ENCODE data around the gene MSLN. TPM values are rescaled to one million over a fixed set of nuclear protein-coding genes. Genes with fewer than 3 reads are reported as not detected.

Gene MSLN
- total and polyA plus RNA-seq, 2 experiments from 2014 or later = not detected

DNA sequence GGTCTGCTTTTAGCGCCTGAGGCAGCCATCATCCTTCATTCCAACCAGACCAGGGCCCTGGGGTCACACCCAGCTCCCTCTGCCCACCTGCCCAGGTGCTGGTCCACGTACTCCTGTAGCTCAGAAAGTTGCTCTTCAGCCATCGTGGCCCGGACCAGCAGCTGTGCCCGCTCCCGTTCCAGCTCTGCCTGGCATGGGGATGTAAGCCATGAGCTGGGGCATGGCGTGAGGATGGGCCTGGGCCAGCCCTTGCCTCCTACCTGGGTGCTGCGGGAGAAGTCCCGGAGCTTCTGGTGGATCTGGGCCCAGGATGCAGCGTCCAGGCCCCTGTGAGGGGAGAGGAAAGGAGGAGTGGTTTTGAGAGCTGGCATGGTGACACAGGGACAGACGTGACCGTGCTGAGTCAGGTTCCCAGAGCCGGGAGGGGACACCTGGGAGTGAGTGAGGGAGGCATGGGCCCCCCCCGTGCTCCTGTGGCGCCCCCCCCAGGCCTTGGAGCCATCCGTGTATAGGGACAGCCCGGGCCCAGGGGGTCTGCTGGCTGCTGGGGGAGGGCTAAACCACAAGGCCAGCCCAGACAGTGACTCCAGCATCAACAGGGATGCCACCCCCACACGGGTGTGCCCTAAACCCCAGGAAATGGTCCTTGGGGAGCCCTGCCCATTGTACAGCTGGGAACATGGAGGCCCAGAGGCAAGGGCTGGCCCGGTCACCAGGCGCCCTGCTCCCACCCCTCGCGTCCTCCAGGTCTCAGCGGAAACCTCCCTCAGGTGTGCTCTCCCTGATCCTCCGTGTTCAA is 37.5 kb upstream of the MSLN start:
- Histone ChIP-seq H3K9me3 (ENCODE audit: low read depth) (no peaks in the 10 kb centered on the region), H3K79me2 (ENCODE audit: insufficient read depth) (no peaks in the 10 kb centered on the region; the same call in 1 of the 2 replicates), H3K9me2 (ENCODE audit: insufficient read depth) (no peaks in the 10 kb centered on the region), H3K9ac (no peak overlapping the region), H3F3A (ENCODE audit: insufficient read depth) (no peaks in the 10 kb centered on the region), H3K4me1 (ENCODE audit: insufficient read depth) (peaks cover 4% of the 10 kb centered on the region; the same call in 1 of the 2 replicates), H3K27ac (no peak overlapping the region), H3K27me3 (replicated peaks; ENCODE audit: insufficient read depth) (no peaks in the 10 kb centered on the region), H3K4me2 (ENCODE audit: unreplicated experiment) (no peak overlapping the region), H3K36me3 (ENCODE audit: low read depth) (no peaks in the 10 kb centered on the region), H4K20me1 (ENCODE audit: insufficient read depth) (no peaks in the 10 kb centered on the region), H3K4me3 (no peak overlapping the region), H2AFZ (no peak overlapping the region)
- in situ Hi-C loops (cut with MboI) = no loop called here
- WGBS, 2 experiments (ENCODE audit: low coverage in 1 of 2, low lambda C conversion rate in 2 of 2, missing lambda C conversion rate in 2 of 2) = 81 to 85% methylated on average over 24 of the region's 24 CpGs
- no peak for DNase-seq
- TF ChIP-seq EZH2phosphoT487 (IDR thresholded peaks at IDR 0.05; ENCODE audit: insufficient read depth, low read depth) = no peak
- TF ChIP-seq EZH2 (IDR thresholded peaks at IDR 0.05; ENCODE audit: insufficient read depth, poor library complexity, severe bottlenecking) = no peak

DNA sequence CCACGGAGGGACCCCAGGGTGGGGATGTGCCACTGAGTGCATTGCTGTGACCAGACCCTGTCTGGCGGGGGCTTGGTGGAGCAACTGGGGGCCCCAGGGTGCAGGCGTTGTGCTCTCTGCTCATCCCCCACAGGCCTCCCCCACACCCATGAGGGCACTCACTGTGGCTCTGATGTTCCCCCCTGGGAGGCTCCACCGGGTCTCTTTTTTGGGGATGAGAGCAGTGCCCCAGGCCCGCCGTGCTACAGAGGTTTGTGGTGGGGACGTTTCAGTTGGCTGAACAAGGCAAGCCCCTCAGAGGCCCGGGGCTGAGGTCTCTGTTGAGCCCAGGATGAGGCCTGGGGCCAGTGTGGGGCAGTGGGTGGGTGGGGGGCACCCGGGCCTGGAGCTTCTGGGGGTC is 36.8 kb upstream of the MSLN start:
- Histone ChIP-seq H3K9me2 (ENCODE audit: insufficient read depth) (no peaks in the 10 kb centered on the region), H3K9me3 (ENCODE audit: low read depth) (no peaks in the 10 kb centered on the region), H3K27ac (no peak overlapping the region), H3K4me3 (no peak overlapping the region), H4K20me1 (ENCODE audit: insufficient read depth) (no peaks in the 10 kb centered on the region), H2AFZ (no peak overlapping the region), H3K36me3 (ENCODE audit: low read depth) (no peaks in the 10 kb centered on the region), H3K79me2 (ENCODE audit: insufficient read depth) (no peaks in the 10 kb centered on the region; the same call in 1 of the 2 replicates), H3K4me2 (ENCODE audit: unreplicated experiment) (no peak overlapping the region), H3K27me3 (replicated peaks; ENCODE audit: insufficient read depth) (no peaks in the 10 kb centered on the region), H3K4me1 (ENCODE audit: insufficient read depth) (peaks cover 4% of the 10 kb centered on the region; the same call in 1 of the 2 replicates), H3F3A (ENCODE audit: insufficient read depth) (no peaks in the 10 kb centered on the region), H3K9ac (no peak overlapping the region)
- in situ Hi-C loops (cut with MboI) = no loop called here
- TF ChIP-seq EZH2 (IDR thresholded peaks at IDR 0.05; ENCODE audit: insufficient read depth, poor library complexity, severe bottlenecking) = no peak
- TF ChIP-seq EZH2phosphoT487 (IDR thresholded peaks at IDR 0.05; ENCODE audit: insufficient read depth, low read depth) = no peak
- DNase-seq = no peak
- 55 to 79% methylated on average over 7 to 9 of the region's 9 CpGs for WGBS, 2 experiments (ENCODE audit: low coverage in 1 of 2, low lambda C conversion rate in 2 of 2, missing lambda C conversion rate in 2 of 2)

DNA sequence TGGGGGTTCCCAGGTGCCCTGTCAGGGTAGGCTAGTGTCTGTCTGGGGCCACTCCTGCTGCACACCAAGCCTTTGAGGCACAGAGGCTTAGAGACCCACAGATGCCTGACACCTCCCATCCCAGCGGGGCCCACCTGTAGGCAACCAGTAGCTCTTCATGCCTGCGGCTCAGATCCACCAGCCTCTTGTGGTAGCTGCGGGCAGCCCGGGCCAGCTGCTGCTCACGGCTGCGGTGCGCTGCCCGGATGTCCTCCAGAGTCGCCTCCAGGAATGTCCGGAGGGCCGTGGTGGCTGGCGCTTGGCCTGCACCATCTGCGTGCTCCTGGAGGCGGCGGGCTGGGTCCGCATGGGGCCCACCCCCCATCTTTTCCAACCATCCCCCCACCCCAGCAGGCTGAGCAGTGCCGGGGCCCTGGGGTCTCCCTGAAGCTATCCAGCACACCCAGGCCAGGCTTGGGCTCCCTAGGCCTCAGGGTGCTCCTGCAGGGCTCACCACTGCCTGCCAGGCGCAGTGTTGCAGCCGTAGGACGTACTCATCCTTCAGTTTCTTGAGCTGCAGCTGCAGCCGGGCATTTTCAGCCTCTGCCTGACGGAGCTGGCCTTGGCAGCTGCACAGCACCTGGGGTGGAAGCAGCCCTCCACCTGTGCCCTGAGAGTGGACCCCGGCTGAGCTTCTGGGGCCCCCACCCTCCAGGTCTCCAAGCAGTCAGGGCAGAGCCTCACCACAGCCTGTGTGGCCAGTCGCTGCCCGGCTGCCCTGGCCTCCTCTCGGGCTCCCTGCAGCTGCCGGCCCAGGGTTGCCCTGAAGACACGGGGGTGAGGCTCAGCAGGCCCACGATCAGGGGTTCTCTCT is 36.1 kb upstream of the MSLN start:
- Histone ChIP-seq H3K36me3 (ENCODE audit: low read depth) (no peaks in the 10 kb centered on the region), H2AFZ (no peak overlapping the region), H3K27ac (no peak overlapping the region), H3K9ac (no peak overlapping the region), H3K4me1 (ENCODE audit: insufficient read depth) (peaks cover 4% of the 10 kb centered on the region; the same call in 1 of the 2 replicates), H3F3A (ENCODE audit: insufficient read depth) (no peaks in the 10 kb centered on the region), H3K79me2 (ENCODE audit: insufficient read depth) (no peaks in the 10 kb centered on the region), H3K4me2 (ENCODE audit: unreplicated experiment) (no peak overlapping the region), H3K4me3 (no peak overlapping the region), H4K20me1 (ENCODE audit: insufficient read depth) (no peaks in the 10 kb centered on the region), H3K9me2 (ENCODE audit: insufficient read depth) (no peaks in the 10 kb centered on the region), H3K27me3 (replicated peaks; ENCODE audit: insufficient read depth) (no peaks in the 10 kb centered on the region), H3K9me3 (ENCODE audit: low read depth) (no peaks in the 10 kb centered on the region)
- DNase-seq = no peak
- in situ Hi-C loops (cut with MboI) = no loop called here
- 43% methylated on average over 22 to 25 of the region's 29 CpGs for WGBS, 2 experiments (ENCODE audit: low coverage in 1 of 2, low lambda C conversion rate in 2 of 2, missing lambda C conversion rate in 2 of 2)
- TF ChIP-seq EZH2phosphoT487 (IDR thresholded peaks at IDR 0.05; ENCODE audit: insufficient read depth, low read depth) (no peak), EZH2 (IDR thresholded peaks at IDR 0.05; ENCODE audit: insufficient read depth, poor library complexity, severe bottlenecking) (no peak)

DNA sequence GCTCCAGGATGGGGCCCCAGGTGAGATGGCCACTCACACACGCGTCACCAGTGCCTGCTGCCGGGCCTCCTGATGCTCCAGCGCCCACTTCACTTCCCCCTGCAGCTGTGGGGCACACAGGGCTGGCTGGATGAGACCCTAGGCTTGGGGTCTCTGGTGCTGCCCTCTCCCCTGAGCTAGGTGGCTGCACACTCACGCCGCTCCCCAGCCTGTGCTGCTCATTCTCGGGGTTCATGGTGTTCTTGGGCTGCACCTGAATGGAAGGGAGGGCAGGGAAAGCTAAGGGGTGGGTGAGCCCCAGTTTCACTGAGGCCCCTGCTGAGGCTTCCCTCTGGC is 35.5 kb upstream of the MSLN start:
- Histone ChIP-seq H3K79me2 (ENCODE audit: insufficient read depth) (no peaks in the 10 kb centered on the region), H3K36me3 (ENCODE audit: low read depth) (no peaks in the 10 kb centered on the region), H3K9me3 (ENCODE audit: low read depth) (no peaks in the 10 kb centered on the region), H3K27ac (no peak overlapping the region), H3K9me2 (ENCODE audit: insufficient read depth) (no peaks in the 10 kb centered on the region), H3K4me3 (no peak overlapping the region), H3K4me2 (ENCODE audit: unreplicated experiment) (no peak overlapping the region), H3K9ac (no peak overlapping the region), H4K20me1 (ENCODE audit: insufficient read depth) (no peaks in the 10 kb centered on the region), H2AFZ (no peak overlapping the region), H3K27me3 (replicated peaks; ENCODE audit: insufficient read depth) (no peaks in the 10 kb centered on the region), H3K4me1 (ENCODE audit: insufficient read depth) (peaks cover 2% of the 10 kb centered on the region; the same call in 1 of the 2 replicates), H3F3A (ENCODE audit: insufficient read depth) (no peaks in the 10 kb centered on the region)
- TF ChIP-seq EZH2 (IDR thresholded peaks at IDR 0.05; ENCODE audit: insufficient read depth, poor library complexity, severe bottlenecking) (no peak), EZH2phosphoT487 (IDR thresholded peaks at IDR 0.05; ENCODE audit: insufficient read depth, low read depth) (no peak)
- in situ Hi-C loops (cut with MboI) = no loop called here
- 81% methylated on average over 7 of the region's 7 CpGs for WGBS, 2 experiments (ENCODE audit: low coverage in 1 of 2, low lambda C conversion rate in 2 of 2, missing lambda C conversion rate in 2 of 2)
- DNase-seq = no peak
